ENCODE data around the gene RGS3.

The RGS3 gene

DNA sequence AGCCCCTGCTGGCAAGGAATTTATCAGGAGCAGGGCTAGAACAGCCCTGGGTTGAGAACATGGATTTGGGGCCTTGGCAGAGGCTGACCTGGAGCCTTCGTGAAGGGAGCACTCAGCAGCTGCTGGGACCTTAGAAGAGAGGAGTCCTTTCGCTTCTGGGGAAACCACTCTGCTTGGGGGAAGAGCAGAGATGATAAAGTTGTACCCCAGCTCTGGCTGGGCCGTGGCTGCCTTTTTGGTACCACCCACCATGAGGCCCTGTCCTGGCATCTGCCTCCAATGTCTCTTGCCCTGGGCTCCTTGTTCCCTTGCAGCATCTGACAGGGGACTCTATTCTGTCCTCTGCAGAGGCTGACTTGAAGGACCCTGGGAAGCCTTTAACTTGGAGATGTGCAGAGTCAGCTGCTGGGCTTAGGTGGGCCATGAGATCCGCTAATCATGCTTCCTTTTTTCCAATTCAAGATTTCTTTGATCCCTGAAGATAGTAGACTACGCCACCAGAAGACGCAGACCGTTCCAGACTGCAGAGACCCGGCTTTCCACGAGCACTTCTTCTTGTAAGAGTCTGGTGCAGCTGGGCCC is 20.2 kb downstream of the RGS3 start:
- Histone ChIP-seq H4K5ac (ENCODE audit: low read length) (no peak overlapping the region), H2BK5ac (ENCODE audit: low read length) (no peak overlapping the region), H3K4me2 (ENCODE audit: low read length) (no peak overlapping the region), H3K4me1 (ENCODE audit: control insufficient read depth, low read depth, low read length) (no peaks in the 10 kb centered on the region), H3K23ac (ENCODE audit: low read length) (no peak overlapping the region), H3K9ac (ENCODE audit: low read length) (no peak overlapping the region), H2BK15ac (replicated peaks; ENCODE audit: low read depth) (no peak overlapping the region), H3K27ac (ENCODE audit: low read depth, low read length) (no peak overlapping the region), H2BK120ac (ENCODE audit: low read depth, low read length) (no peak overlapping the region), H3K27me3 (ENCODE audit: insufficient read depth, low read length, poor library complexity) (no peaks in the 10 kb centered on the region), H3K4me3 (ENCODE audit: low read length) (no peak overlapping the region), H3K18ac (ENCODE audit: low read length) (no peak overlapping the region), H2AK5ac (ENCODE audit: low read length) (no peak overlapping the region), H3K79me1 (ENCODE audit: low read length) (no peaks in the 10 kb centered on the region), H3K4ac (ENCODE audit: low read depth, low read length) (no peak overlapping the region), H4K8ac (ENCODE audit: low read depth, low read length) (no peak overlapping the region), H3K56ac (ENCODE audit: low read length) (no peak overlapping the region), H3K79me2 (ENCODE audit: control insufficient read depth, insufficient read depth, low read length) (no peaks in the 10 kb centered on the region), H3K36me3 (ENCODE audit: control insufficient read depth, insufficient read depth, low read length) (no peaks in the 10 kb centered on the region)
- no peak for DNase-seq
- WGBS (ENCODE audit: extremely low coverage, insufficient coverage, low lambda C conversion rate): no CpG with 5 or more reads among the region's 9 CpGs

GRCh38 chr9:113484258-113484730 is 20.8 kb downstream of the RGS3 start:
- Histone ChIP-seq H3K4me1 (ENCODE audit: control insufficient read depth, low read depth, low read length) (no peaks in the 10 kb centered on the region), H3K18ac (ENCODE audit: low read length) (no peak overlapping the region), H3K23ac (ENCODE audit: low read length) (no peak overlapping the region), H2BK120ac (ENCODE audit: low read depth, low read length) (no peak overlapping the region), H3K36me3 (ENCODE audit: control insufficient read depth, insufficient read depth, low read length) (no peaks in the 10 kb centered on the region), H3K4me2 (ENCODE audit: low read length) (no peak overlapping the region), H3K79me1 (ENCODE audit: low read length) (no peaks in the 10 kb centered on the region), H3K79me2 (ENCODE audit: control insufficient read depth, insufficient read depth, low read length) (no peaks in the 10 kb centered on the region), H3K9ac (ENCODE audit: low read length) (no peak overlapping the region), H3K27ac (ENCODE audit: low read depth, low read length) (no peak overlapping the region), H3K4me3 (ENCODE audit: low read length) (no peak overlapping the region), H4K8ac (ENCODE audit: low read depth, low read length) (no peak overlapping the region), H3K4ac (ENCODE audit: low read depth, low read length) (no peak overlapping the region), H2BK15ac (replicated peaks; ENCODE audit: low read depth) (no peak overlapping the region), H4K5ac (ENCODE audit: low read length) (no peak overlapping the region), H2AK5ac (ENCODE audit: low read length) (no peak overlapping the region), H3K27me3 (ENCODE audit: insufficient read depth, low read length, poor library complexity) (no peaks in the 10 kb centered on the region), H3K56ac (ENCODE audit: low read length) (no peak overlapping the region), H2BK5ac (ENCODE audit: low read length) (no peak overlapping the region)
- DNase-seq: no peak
- WGBS (ENCODE audit: extremely low coverage, insufficient coverage, low lambda C conversion rate): no CpG with 5 or more reads among the region's 2 CpGs

DNA sequence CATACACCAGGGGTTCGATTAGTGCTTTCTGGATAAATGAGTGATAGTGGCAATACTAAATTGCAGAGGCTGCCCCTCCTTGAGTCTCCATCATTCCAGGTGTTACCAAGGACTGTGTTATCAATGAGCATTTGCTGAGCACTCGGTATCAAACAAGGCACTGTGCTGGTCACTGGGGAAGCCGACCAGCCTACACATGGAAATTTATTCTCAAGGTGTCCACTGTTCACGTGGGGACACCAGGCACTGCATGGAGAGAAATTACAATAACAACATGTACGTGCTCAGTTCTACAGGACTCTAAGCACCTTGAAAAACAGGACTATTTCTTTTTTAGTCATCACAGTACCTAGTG is 22.2 kb downstream of the RGS3 start:
- Histone ChIP-seq H3K27ac (ENCODE audit: low read depth, low read length) (no peak overlapping the region), H3K4me3 (ENCODE audit: low read length) (no peak overlapping the region), H3K4me2 (ENCODE audit: low read length) (no peak overlapping the region), H3K36me3 (ENCODE audit: control insufficient read depth, insufficient read depth, low read length) (no peaks in the 10 kb centered on the region), H2AK5ac (ENCODE audit: low read length) (no peak overlapping the region), H3K27me3 (ENCODE audit: insufficient read depth, low read length, poor library complexity) (no peaks in the 10 kb centered on the region), H3K79me1 (ENCODE audit: low read length) (no peaks in the 10 kb centered on the region), H3K4ac (ENCODE audit: low read depth, low read length) (no peak overlapping the region), H3K56ac (ENCODE audit: low read length) (no peak overlapping the region), H4K8ac (ENCODE audit: low read depth, low read length) (no peak overlapping the region), H2BK5ac (ENCODE audit: low read length) (no peak overlapping the region), H3K23ac (ENCODE audit: low read length) (no peak overlapping the region), H2BK15ac (replicated peaks; ENCODE audit: low read depth) (no peak overlapping the region), H2BK120ac (ENCODE audit: low read depth, low read length) (no peak overlapping the region), H3K9ac (ENCODE audit: low read length) (no peak overlapping the region), H3K4me1 (ENCODE audit: control insufficient read depth, low read depth, low read length) (no peaks in the 10 kb centered on the region), H4K5ac (ENCODE audit: low read length) (no peak overlapping the region), H3K79me2 (ENCODE audit: control insufficient read depth, insufficient read depth, low read length) (no peaks in the 10 kb centered on the region), H3K18ac (ENCODE audit: low read length) (no peak overlapping the region)
- DNase-seq: no peak
- no CpG with 5 or more reads among the region's 5 CpGs for WGBS (ENCODE audit: extremely low coverage, insufficient coverage, low lambda C conversion rate)

GRCh38 chr9:113486327-113486726 is 22.8 kb downstream of the RGS3 start:
- no peak overlapping the region for H3K56ac ChIP-seq (ENCODE audit: low read length)
- H3K18ac ChIP-seq (ENCODE audit: low read length): no peak overlapping the region
- H3K4me1 ChIP-seq (ENCODE audit: control insufficient read depth, low read depth, low read length): no peaks in the 10 kb centered on the region
- no peak overlapping the region for H4K8ac ChIP-seq (ENCODE audit: low read depth, low read length)
- H3K4me3 ChIP-seq (ENCODE audit: low read length): no peak overlapping the region
- no peak overlapping the region for H3K4ac ChIP-seq (ENCODE audit: low read depth, low read length)
- no peak overlapping the region for H2BK5ac ChIP-seq (ENCODE audit: low read length)
- H2BK120ac ChIP-seq (ENCODE audit: low read depth, low read length): no peak overlapping the region
- no peak overlapping the region for H4K5ac ChIP-seq (ENCODE audit: low read length)
- no peak overlapping the region for H3K23ac ChIP-seq (ENCODE audit: low read length)
- H3K27ac ChIP-seq (ENCODE audit: low read depth, low read length): no peak overlapping the region
- H3K4me2 ChIP-seq (ENCODE audit: low read length): no peak overlapping the region
- H2AK5ac ChIP-seq (ENCODE audit: low read length): no peak overlapping the region
- no peak overlapping the region for H3K9ac ChIP-seq (ENCODE audit: low read length)
- no CpG with 5 or more reads among the region's 6 CpGs for WGBS (ENCODE audit: extremely low coverage, insufficient coverage, low lambda C conversion rate)
- no peaks in the 10 kb centered on the region for H3K79me2 ChIP-seq (ENCODE audit: control insufficient read depth, insufficient read depth, low read length)
- no peaks in the 10 kb centered on the region for H3K27me3 ChIP-seq (ENCODE audit: insufficient read depth, low read length, poor library complexity)
- no peaks in the 10 kb centered on the region for H3K79me1 ChIP-seq (ENCODE audit: low read length)
- no peak overlapping the region for H2BK15ac ChIP-seq (replicated peaks; ENCODE audit: low read depth)
- DNase-seq: no peak
- no peaks in the 10 kb centered on the region for H3K36me3 ChIP-seq (ENCODE audit: control insufficient read depth, insufficient read depth, low read length)

DNA sequence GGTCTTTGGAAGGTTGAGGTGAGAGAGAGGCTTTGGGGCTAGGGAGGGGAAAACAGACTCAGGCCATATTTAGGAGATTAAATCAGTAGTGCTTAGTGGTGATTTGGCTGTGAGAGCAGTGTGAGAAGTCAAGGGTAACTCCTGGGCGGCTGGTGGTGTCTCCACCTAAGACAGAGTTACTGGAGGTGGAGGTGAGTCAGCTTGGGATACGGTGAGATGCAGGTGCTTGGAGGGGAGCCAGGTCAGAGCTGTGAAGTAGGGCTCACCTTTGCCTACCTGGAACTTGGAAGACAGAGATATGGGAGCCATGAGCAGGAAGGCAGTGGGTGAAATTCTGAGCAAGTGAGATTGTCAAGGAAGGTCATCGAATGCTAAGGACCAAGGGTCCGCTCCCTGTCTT is 24.5 kb downstream of the RGS3 start:
- H3K4me1 ChIP-seq (ENCODE audit: control insufficient read depth, low read depth, low read length): peaks cover 3% of the 10 kb centered on the region
- H3K56ac ChIP-seq (ENCODE audit: low read length): no peak overlapping the region
- H2BK15ac ChIP-seq (replicated peaks; ENCODE audit: low read depth): no peak overlapping the region
- H3K9ac ChIP-seq (ENCODE audit: low read length): no peak overlapping the region
- H2BK5ac ChIP-seq (ENCODE audit: low read length): no peak overlapping the region
- H3K79me2 ChIP-seq (ENCODE audit: control insufficient read depth, insufficient read depth, low read length): no peaks in the 10 kb centered on the region
- WGBS (ENCODE audit: extremely low coverage, insufficient coverage, low lambda C conversion rate): no CpG with 5 or more reads among the region's 4 CpGs
- no peak overlapping the region for H3K23ac ChIP-seq (ENCODE audit: low read length)
- no peak overlapping the region for H4K8ac ChIP-seq (ENCODE audit: low read depth, low read length)
- no peak overlapping the region for H3K18ac ChIP-seq (ENCODE audit: low read length)
- no peaks in the 10 kb centered on the region for H3K36me3 ChIP-seq (ENCODE audit: control insufficient read depth, insufficient read depth, low read length)
- H3K4ac ChIP-seq (ENCODE audit: low read depth, low read length): no peak overlapping the region
- no peak for DNase-seq
- H2AK5ac ChIP-seq (ENCODE audit: low read length): no peak overlapping the region
- H3K27ac ChIP-seq (ENCODE audit: low read depth, low read length): no peak overlapping the region
- H3K79me1 ChIP-seq (ENCODE audit: low read length): no peaks in the 10 kb centered on the region
- no peak overlapping the region for H2BK120ac ChIP-seq (ENCODE audit: low read depth, low read length)
- H3K4me3 ChIP-seq (ENCODE audit: low read length): no peak overlapping the region
- H4K5ac ChIP-seq (ENCODE audit: low read length): no peak overlapping the region
- no peak overlapping the region for H3K4me2 ChIP-seq (ENCODE audit: low read length)
- H3K27me3 ChIP-seq (ENCODE audit: insufficient read depth, low read length, poor library complexity): no peaks in the 10 kb centered on the region

DNA sequence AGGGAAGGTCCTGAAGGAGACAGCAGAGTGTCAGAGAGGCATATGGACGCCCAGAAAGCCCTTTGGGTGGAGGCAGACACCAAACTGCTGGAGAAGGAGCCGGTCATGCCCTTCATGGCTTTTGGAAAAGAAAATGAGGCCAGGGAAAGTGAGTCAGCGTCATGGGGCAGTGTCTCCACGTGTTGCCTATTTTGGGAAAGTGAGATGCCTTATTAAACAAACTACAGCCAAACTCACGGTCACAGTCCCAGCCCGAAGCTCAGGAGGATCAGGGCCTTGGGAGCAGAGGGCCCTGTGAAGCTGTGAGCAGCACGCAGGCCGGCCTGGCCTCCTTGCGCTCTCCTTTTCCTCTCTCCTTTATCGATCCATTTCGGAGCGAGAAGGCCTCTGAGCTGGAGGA is 25.0 kb downstream of the RGS3 start:
- H3K4me1 ChIP-seq (ENCODE audit: control insufficient read depth, low read depth, low read length): peaks cover 3% of the 10 kb centered on the region
- no peak overlapping the region for H4K5ac ChIP-seq (ENCODE audit: low read length)
- no peak overlapping the region for H2BK120ac ChIP-seq (ENCODE audit: low read depth, low read length)
- no peak for DNase-seq
- no peak overlapping the region for H2AK5ac ChIP-seq (ENCODE audit: low read length)
- H3K18ac ChIP-seq (ENCODE audit: low read length): no peak overlapping the region
- H3K36me3 ChIP-seq (ENCODE audit: control insufficient read depth, insufficient read depth, low read length): no peaks in the 10 kb centered on the region
- H3K27ac ChIP-seq (ENCODE audit: low read depth, low read length): no peak overlapping the region
- no peaks in the 10 kb centered on the region for H3K79me1 ChIP-seq (ENCODE audit: low read length)
- H3K23ac ChIP-seq (ENCODE audit: low read length): no peak overlapping the region
- H3K79me2 ChIP-seq (ENCODE audit: control insufficient read depth, insufficient read depth, low read length): no peaks in the 10 kb centered on the region
- H2BK5ac ChIP-seq (ENCODE audit: low read length): no peak overlapping the region
- WGBS (ENCODE audit: extremely low coverage, insufficient coverage, low lambda C conversion rate): no CpG with 5 or more reads among the region's 12 CpGs
- H2BK15ac ChIP-seq (replicated peaks; ENCODE audit: low read depth): no peak overlapping the region
- H3K56ac ChIP-seq (ENCODE audit: low read length): no peak overlapping the region
- H3K4me2 ChIP-seq (ENCODE audit: low read length): no peak overlapping the region
- no peak overlapping the region for H3K9ac ChIP-seq (ENCODE audit: low read length)
- no peaks in the 10 kb centered on the region for H3K27me3 ChIP-seq (ENCODE audit: insufficient read depth, low read length, poor library complexity)
- no peak overlapping the region for H3K4me3 ChIP-seq (ENCODE audit: low read length)
- no peak overlapping the region for H3K4ac ChIP-seq (ENCODE audit: low read depth, low read length)
- H4K8ac ChIP-seq (ENCODE audit: low read depth, low read length): no peak overlapping the region
